NB4 (cell line): ENCODE results near the gene OR5H2.

Experiments
- DNase-seq: peaks from one replicate; pipeline ENCODE4 v3.0.0; 2010; ENCODE audit warnings: low read depth
- H3K4me3 ChIP-seq: one replicate; pipeline ENCODE4 v1.5.1; 2011; ENCODE audit warnings: mild to moderate bottlenecking, low read depth, low read length, moderate library complexity
- MAX ChIP-seq: IDR thresholded peaks from 2 replicates; pipeline ENCODE4 v1.6.1; 2011; ENCODE audit warnings: low read depth, low read length
- MYC ChIP-seq: IDR thresholded peaks from 2 replicates; pipeline ENCODE4 v1.6.1; 2011; ENCODE audit warnings: low read depth, low read length
- POLR2A ChIP-seq: IDR thresholded peaks from 2 replicates; pipeline ENCODE4 v1.6.1; 2011; ENCODE audit warnings: mild to moderate bottlenecking; ENCODE audit not compliant: insufficient read length; ENCODE audit errors: extremely low read depth
- TF ChIP-seq, protein P1 (sequence below): IDR thresholded peaks from one replicate; pipeline ENCODE4 v1.5.1; 2012; ENCODE audit warnings: low read depth, low read length

Gene OR5H2

GRCh38 chr3:98290916-98291315 is 8.6 kb downstream of the OR5H2 start:
- TF ChIP-seq, protein P1, sequence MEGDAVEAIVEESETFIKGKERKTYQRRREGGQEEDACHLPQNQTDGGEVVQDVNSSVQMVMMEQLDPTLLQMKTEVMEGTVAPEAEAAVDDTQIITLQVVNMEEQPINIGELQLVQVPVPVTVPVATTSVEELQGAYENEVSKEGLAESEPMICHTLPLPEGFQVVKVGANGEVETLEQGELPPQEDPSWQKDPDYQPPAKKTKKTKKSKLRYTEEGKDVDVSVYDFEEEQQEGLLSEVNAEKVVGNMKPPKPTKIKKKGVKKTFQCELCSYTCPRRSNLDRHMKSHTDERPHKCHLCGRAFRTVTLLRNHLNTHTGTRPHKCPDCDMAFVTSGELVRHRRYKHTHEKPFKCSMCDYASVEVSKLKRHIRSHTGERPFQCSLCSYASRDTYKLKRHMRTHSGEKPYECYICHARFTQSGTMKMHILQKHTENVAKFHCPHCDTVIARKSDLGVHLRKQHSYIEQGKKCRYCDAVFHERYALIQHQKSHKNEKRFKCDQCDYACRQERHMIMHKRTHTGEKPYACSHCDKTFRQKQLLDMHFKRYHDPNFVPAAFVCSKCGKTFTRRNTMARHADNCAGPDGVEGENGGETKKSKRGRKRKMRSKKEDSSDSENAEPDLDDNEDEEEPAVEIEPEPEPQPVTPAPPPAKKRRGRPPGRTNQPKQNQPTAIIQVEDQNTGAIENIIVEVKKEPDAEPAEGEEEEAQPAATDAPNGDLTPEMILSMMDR = no peak
- TF ChIP-seq POLR2A (no peak), MAX (no peak), MYC (no peak)
- H3K4me3 ChIP-seq = no peak overlapping the region
- DNase-seq = no peak

DNA sequence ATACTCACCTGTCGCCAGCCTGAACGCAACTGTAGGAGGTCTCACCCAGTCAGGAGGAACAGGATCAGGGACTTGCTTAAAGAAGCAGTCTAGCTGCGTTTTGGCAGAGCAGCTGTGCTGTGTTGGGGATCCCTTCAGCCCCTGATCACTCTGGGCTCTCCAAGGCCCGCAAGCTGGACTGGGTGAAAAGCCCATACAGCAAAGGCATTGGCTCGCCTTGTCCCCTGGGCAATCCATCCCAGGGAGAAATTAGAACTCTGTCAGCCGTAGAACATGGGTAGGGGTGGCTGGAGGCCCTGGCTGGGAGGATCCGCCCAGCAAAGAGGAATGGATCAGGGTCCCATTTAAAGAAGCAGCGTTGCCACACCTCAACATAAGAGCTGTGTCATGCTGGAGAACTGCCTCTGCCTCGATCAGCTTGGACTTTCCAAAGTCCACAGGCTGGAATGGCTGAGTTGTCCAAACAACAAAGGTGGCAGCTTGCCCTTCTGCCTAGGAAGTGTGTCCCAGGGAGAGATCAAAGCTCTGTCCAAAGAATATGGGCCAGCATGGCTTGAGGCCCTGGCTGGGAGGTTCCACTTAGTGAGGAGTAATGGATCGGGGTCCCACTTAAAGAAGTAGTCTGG is 9.1 kb downstream of the OR5H2 start:
- TF ChIP-seq MAX (no peak), MYC (no peak), POLR2A (no peak)
- TF ChIP-seq, protein P1 = no peak
- H3K4me3 ChIP-seq = no peak overlapping the region
- no peak for DNase-seq

DNA sequence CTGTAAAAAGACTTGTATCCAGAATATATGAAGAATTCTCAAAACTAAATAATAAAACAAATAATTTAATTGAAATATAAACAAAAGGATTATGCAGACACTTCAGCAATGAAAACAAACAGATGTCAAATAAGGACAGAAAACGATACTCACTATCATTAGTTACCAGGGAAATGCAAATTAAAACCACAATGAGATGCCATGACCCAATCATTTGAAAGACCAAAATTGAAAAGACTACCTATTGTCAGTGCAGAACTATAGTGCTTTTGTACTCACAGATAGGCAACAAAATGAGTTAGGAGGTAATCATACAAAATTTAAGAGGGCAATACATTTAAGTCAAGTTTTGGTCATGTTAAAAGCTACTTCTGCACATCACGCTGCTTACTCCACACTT is 39.8 kb downstream of the OR5H2 start:
- H3K4me3 ChIP-seq = no peak overlapping the region
- DNase-seq = no peak
- no peak for TF ChIP-seq MYC
- no peak for TF ChIP-seq POLR2A
- TF ChIP-seq, protein P1 = no peak
- no peak for TF ChIP-seq MAX

DNA sequence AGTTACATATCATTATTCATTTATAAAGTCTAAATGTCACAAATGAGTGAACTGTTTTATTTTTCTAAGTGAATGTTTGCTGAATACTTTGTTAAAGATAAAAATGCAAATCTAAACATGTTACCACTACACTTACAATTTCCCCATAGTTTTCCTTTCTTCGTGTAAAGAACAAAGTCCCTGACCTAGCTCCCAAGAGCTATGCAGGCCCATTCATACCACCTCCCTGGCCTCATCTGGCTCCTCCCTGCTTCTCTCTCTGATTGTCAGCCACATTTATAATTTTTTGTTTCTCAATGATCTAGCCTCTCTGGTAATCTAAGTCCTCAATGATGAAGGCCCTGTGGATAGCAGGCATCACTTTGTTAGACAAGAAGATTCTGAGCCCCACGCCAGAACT is 40.4 kb downstream of the OR5H2 start:
- TF ChIP-seq POLR2A = no peak
- TF ChIP-seq, protein P1 = no peak
- TF ChIP-seq MAX = no peak
- no peak for TF ChIP-seq MYC
- no peak overlapping the region for H3K4me3 ChIP-seq
- DNase-seq = no peak

GRCh38 chr3:98323425-98323824 is 41.1 kb downstream of the OR5H2 start:
- no peak overlapping the region for H3K4me3 ChIP-seq

More at GRCh38 chr3:98323425-98323824, 41.1 kb downstream of the OR5H2 start:
- TF ChIP-seq MAX (no peak), MYC (no peak), POLR2A (no peak)
- TF ChIP-seq, protein P1 = no peak
- DNase-seq = no peak
